DMS 273 (cell line): ENCODE data around the gene TBL1X.

ENCODE experiments used
- DNase-seq: peaks from one replicate; lab custom pipeline; 2025; ENCODE audit not compliant: unreplicated experiment; lab: John Stamatoyannopoulos, UW

Gene TBL1X

DNA sequence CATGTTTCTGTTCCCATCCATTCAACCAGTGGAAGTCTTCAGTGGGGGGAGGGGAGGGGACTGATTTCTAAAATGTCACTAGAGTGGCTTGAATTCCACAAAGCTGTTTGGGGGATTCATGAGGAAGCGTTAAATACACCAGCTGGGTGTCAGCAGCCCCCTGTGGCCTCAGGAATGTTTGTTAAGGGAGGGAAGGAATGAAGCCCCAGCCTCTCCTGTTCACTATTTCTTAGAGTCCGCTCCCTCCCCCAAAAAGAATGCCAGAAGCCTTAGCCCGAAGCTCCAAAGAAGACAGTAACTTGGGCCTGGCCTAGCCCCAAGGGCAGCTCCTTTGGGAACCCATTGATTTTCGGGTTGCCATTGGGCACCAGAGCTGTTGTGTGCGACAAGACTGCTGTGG lies 324.7 kb downstream of the TBL1X start:
- no peak for DNase-seq
